ENCODE results near the gene TMEM52B. TPM values are rescaled to one million over a fixed set of nuclear protein-coding genes. Genes with fewer than 3 reads are reported as not detected.
"Not testable (repeated sequence)": the region's sequence is repeated elsewhere in the genome, so short reads cannot be mapped to it uniquely, and the experiment has no call there.

TMEM52B gene
- total RNA-seq, 1 donor from 2014 or later, result 1.1 TPM

DNA sequence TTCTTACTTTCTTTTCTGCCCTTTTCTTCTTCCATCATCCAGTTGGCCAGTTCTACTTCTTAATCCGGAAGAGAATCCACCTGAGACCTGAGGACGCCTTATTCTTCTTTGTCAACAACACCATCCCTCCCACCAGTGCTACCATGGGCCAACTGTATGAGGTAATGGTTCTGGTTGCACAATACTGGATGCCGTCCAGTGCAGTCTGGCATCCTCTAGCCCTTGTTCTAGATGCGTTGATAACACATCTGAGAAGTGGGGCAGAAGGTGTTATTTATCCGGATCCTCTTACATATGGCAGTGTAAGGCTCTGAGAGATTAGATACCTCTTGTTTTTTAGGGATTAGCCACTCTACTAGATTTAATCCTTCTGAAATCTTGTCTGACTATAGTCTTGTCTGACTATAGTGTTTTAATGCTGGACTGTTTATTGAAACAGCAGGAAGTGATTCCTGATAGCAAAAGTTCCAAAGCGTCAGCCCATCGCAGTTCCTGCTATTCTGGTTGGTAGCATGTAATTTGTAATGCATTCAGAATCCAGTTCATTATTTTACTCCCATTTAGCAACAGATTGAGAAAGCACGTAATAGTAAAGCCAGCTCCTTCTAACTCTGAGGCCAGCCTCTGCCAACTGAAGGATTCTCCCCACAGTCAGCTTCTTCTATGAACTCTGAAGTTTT lies 41.7 kb downstream of the TMEM52B start:
- DNase-seq (ENCODE audit: low spot score in 2 of 2, unreplicated experiment in 2 of 2), result no peak
- Mint-ChIP-seq H3K4me1 (peaks cover 1% of the 10 kb centered on the region), H3K27me3 (ENCODE audit: low read depth) (no peaks in the 10 kb centered on the region), H3K4me3 (no peak overlapping the region), H3K27ac (peak overlapping the region; percentile 17), H3K36me3 (peaks cover 50% of the 10 kb centered on the region), H3K9me3 (no peaks in the 10 kb centered on the region)
- no peak for TF ChIP-seq CTCF (IDR thresholded peaks at IDR 0.05; ENCODE audit: unreplicated experiment)

GRCh38 chr12:10221846-10222245 lies 43.0 kb downstream of the TMEM52B start:
- no peak for DNase-seq (ENCODE audit: low spot score in 2 of 2, unreplicated experiment in 2 of 2)
- H3K36me3 Mint-ChIP-seq, result peaks cover 52% of the 10 kb centered on the region
- H3K4me3 Mint-ChIP-seq, result no peak overlapping the region

DNA sequence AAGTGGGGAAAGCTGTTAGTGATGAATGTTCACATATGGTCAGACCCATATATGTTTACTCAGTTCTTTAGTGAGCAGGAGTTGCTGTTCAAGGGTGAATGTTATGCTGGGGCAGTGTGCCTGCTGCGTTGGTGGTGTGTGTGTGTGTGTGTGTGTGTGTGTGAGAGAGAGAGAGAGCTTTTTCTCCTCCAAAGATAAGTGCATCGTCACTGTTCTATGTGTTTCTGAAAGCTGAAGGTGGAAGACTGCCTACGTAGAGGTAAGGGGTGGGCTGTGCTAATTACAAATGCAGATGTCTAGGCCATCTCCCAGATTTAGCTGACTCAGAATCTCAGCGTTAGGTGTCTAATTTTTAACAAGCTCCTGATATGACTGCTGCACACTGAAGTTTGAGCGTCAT lies 44.4 kb downstream of the TMEM52B start:
- Mint-ChIP-seq H3K27ac (no peak overlapping the region), H3K27me3 (ENCODE audit: low read depth) (no peaks in the 10 kb centered on the region), H3K4me3 (no peak overlapping the region), H3K36me3 (peaks cover 52% of the 10 kb centered on the region), H3K4me1 (peaks cover 5% of the 10 kb centered on the region), H3K9me3 (no peaks in the 10 kb centered on the region)
- DNase-seq (ENCODE audit: low spot score in 2 of 2, unreplicated experiment in 2 of 2), result no peak
- TF ChIP-seq CTCF (IDR thresholded peaks at IDR 0.05; ENCODE audit: unreplicated experiment), result no peak

More at GRCh38 chr12:10221846-10222245, 43.0 kb downstream of the TMEM52B start:
- TF ChIP-seq CTCF (IDR thresholded peaks at IDR 0.05; ENCODE audit: unreplicated experiment), result no peak
- no peak overlapping the region for H3K27ac Mint-ChIP-seq
- no peaks in the 10 kb centered on the region for H3K27me3 Mint-ChIP-seq (ENCODE audit: low read depth)
- H3K4me1 Mint-ChIP-seq, result peaks cover 5% of the 10 kb centered on the region
- no peaks in the 10 kb centered on the region for H3K9me3 Mint-ChIP-seq

- H3K4me3 Mint-ChIP-seq; H3K27me3 Mint-ChIP-seq (ENCODE audit: low read depth); H3K4me1 Mint-ChIP-seq; H3K27ac Mint-ChIP-seq; DNase-seq (ENCODE audit: low spot score in 2 of 2, unreplicated experiment in 2 of 2); H3K9me3 Mint-ChIP-seq: not testable (repeated sequence)
- peaks cover 45% of the 10 kb centered on the region for H3K36me3 Mint-ChIP-seq
Measured at GRCh38 chr12:10225426-10225825, 46.6 kb downstream of the TMEM52B start.

GRCh38 chr12:10226086-10226485 lies 47.3 kb downstream of the TMEM52B start:
- H3K27me3 Mint-ChIP-seq (ENCODE audit: low read depth), result no peaks in the 10 kb centered on the region
- H3K27ac Mint-ChIP-seq, result no peak overlapping the region

More at GRCh38 chr12:10226086-10226485, 47.3 kb downstream of the TMEM52B start:
- H3K4me1 Mint-ChIP-seq, result peaks cover 5% of the 10 kb centered on the region
- no peak for DNase-seq (ENCODE audit: low spot score in 2 of 2, unreplicated experiment in 2 of 2)
- H3K36me3 Mint-ChIP-seq, result peaks cover 39% of the 10 kb centered on the region
- H3K9me3 Mint-ChIP-seq, result no peaks in the 10 kb centered on the region
- no peak for TF ChIP-seq CTCF (IDR thresholded peaks at IDR 0.05; ENCODE audit: unreplicated experiment)
- H3K4me3 Mint-ChIP-seq, result no peak overlapping the region
